Adrenal gland (tissue), 5 donors: ENCODE measurements around the gene MDC1.

ENCODE experiments used
- POLR2A ChIP-seq, 2 donors: fragments of 450-650 bp; IDR thresholded peaks; one replicate each; pipeline ENCODE4 v1.6.1; 2017; ENCODE audit warnings: antibody characterized with exemption in 2 of 2, mild to moderate bottlenecking in 2 of 2, moderate library complexity in 1 of 2
- TF ChIP-seq, protein P1 (sequence below), 6 experiments: fragments of 450-650 bp in 4 of 6; fragments of 200-600 bp in 2 of 6; sonication (generic) in 1 of 6; IDR thresholded peaks; 1 replicate in 5 of 6; 2 replicates in 1 of 6; pipeline versions ENCODE4 v1.5.1 to v1.8.0; 2016 to 2021; ENCODE audit warnings: antibody characterized with exemption in 6 of 6, mild to moderate bottlenecking in 2 of 6, moderate library complexity in 1 of 6
- donor health status: DM: no; HTN: no; CAD: no.

DNA sequence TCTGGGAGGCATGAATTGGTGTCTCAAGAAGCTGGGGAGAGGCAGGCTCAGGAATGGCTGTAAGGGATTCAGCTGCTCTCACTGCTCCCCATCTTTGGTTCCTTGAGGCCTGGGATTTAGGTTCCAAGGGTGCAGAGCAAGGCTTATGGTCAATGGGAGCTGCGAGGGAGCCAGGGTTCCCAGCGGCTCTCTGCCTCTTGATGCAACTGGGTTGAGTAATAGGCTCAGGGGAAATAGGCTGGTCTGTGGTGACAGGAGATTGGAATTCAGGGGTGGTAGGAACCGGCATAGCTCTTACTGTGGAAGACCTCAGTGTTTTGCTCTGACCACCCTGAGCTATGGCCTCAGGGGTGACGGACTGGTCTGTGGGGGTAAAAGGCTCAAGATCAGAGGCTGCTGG lies 13.3 kb downstream of the MDC1 start:
- TF ChIP-seq, protein P1, sequence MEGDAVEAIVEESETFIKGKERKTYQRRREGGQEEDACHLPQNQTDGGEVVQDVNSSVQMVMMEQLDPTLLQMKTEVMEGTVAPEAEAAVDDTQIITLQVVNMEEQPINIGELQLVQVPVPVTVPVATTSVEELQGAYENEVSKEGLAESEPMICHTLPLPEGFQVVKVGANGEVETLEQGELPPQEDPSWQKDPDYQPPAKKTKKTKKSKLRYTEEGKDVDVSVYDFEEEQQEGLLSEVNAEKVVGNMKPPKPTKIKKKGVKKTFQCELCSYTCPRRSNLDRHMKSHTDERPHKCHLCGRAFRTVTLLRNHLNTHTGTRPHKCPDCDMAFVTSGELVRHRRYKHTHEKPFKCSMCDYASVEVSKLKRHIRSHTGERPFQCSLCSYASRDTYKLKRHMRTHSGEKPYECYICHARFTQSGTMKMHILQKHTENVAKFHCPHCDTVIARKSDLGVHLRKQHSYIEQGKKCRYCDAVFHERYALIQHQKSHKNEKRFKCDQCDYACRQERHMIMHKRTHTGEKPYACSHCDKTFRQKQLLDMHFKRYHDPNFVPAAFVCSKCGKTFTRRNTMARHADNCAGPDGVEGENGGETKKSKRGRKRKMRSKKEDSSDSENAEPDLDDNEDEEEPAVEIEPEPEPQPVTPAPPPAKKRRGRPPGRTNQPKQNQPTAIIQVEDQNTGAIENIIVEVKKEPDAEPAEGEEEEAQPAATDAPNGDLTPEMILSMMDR (IDR thresholded peaks at IDR 0.05), result no peak
- TF ChIP-seq POLR2A (IDR thresholded peaks at IDR 0.05), result no peak
